Prostate gland (tissue), 2 donors: Measurements from ENCODE around the gene SAMD4A. TPM values are rescaled to one million over a fixed set of nuclear protein-coding genes. Genes with fewer than 3 reads are reported as not detected.

Experiments used
- DNase-seq: peaks from one replicate; pipeline ENCODE4 v3.0.0-alpha.2; 2019; ENCODE audit warnings: low spot score
- H3K27ac ChIP-seq, 2 donors: fragments of 200-600 bp; sonication (generic); 2 replicates each; pipeline ENCODE4 v1.5.1; 2017 to 2019
- H3K27me3 ChIP-seq: fragments of 200-600 bp; sonication (generic); replicated peaks from 2 replicates; pipeline ENCODE4 v1.5.1; 2019; ENCODE audit not compliant: insufficient read depth
- H3K36me3 ChIP-seq, 2 donors: fragments of 200-600 bp; sonication (generic); 1 replicate in 1 of 2; 2 replicates in 1 of 2; pipeline versions ENCODE4 v1.5.1 to v1.8.1; 2017 to 2019
- H3K4me1 ChIP-seq: fragments of 200-600 bp; sonication (generic); replicated peaks from 2 replicates; pipeline ENCODE4 v1.5.1; 2019
- H3K4me3 ChIP-seq, 2 donors: fragments of 200-600 bp; sonication (generic); 2 replicates each; pipeline ENCODE4 v1.5.1; 2017 to 2019
- H3K9me3 ChIP-seq: fragments of 200-600 bp; sonication (generic); 2 replicates; pipeline ENCODE4 v1.5.1; 2017
- CTCF ChIP-seq, 4 experiments: fragments of 200-600 bp in 2 of 4; fragments of 450-650 bp in 2 of 4; sonication (generic) in 2 of 4; IDR thresholded peaks; 1 replicate in 3 of 4; 2 replicates in 1 of 4; pipeline ENCODE4 v1.5.1; 2016 to 2019; ENCODE audit warnings: antibody characterized with exemption in 4 of 4, mild to moderate bottlenecking in 2 of 4, moderate library complexity in 2 of 4
- POLR2A ChIP-seq: fragments of 450-650 bp; IDR thresholded peaks from one replicate; pipeline ENCODE4 v1.6.1; 2016; ENCODE audit warnings: antibody characterized with exemption, mild to moderate bottlenecking
- POLR2AphosphoS5 ChIP-seq: sonication (generic); formaldehyde crosslinking; IDR thresholded peaks from one replicate; pipeline ENCODE4 v1.6.1; 2017; ENCODE audit warnings: antibody characterized with exemption
- WGBS: methylation state at CpG from one replicate; pipeline ENCODE4 v1.1.5; 2018; 5-methylcytosine and 5-hydroxymethylcytosine counted together
- intact Hi-C: fragments of 100-400 bp; cut with DNase I; formaldehyde crosslinking; loops from one replicate; pipeline ENCODE4 v1.14.2; 2022
- total RNA-seq, 2 donors: library from RNA; depleted of rRNA; stranded (reverse); fragments of >200 nt; gene quantifications; one replicate each; pipeline ENCODE4 v1.1.0, GENCODE V29; 2016

The SAMD4A gene
- total RNA-seq, 2 donors from 2014 or later = 18.1 to 38.5 TPM

DNA sequence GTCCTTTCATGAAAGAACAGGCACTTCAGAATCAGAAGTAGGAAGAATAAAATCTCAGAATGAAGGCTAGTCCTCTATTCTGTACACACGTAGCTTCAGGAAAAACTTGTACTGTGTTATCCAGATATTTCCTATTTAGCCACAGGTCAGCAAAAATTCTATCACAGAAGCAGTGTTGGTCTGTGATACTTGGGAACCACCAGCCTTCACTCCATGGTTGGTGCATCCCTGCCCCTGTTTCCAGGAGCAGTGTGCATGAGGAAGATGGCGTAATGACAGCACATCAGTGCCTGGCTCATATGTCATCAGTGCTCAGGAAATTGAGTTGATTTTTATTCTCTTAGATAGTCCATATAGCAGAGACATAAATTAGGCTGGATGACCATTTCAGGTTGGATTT is 87.7 kb downstream of the SAMD4A start:
- Histone ChIP-seq H3K4me1 (no peaks in the 10 kb centered on the region), H3K27ac (no peak overlapping the region), H3K27me3 (no peaks in the 10 kb centered on the region), H3K4me3 (no peak overlapping the region), H3K9me3 (no peaks in the 10 kb centered on the region), H3K36me3 (no peaks in the 10 kb centered on the region)
- TF ChIP-seq POLR2A (no peak), POLR2AphosphoS5 (no peak), CTCF (IDR thresholded peaks at IDR 0.05) (no peak)
- intact Hi-C loops = no loop called here
- 93% methylated on average over 2 of the region's 2 CpGs for WGBS
- DNase-seq = no peak

DNA sequence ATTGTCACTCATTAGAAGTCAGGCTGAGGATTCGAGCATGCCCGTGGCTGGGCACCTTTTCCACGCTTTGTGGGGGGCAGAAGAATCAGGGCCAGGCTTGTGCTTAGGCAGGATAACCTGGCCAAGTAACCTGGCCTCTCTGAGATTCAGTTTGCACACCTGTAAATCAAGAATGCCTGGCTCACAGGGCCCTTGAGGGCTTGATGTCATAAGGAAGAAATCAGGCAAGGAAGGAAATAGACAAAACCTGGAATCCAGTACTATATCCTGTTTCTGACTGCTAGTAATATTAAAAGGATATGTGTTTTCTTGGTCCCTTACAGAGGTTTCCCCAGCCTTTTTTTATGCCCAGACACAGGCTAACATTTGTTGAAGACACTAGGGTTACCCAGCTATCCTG is 91.9 kb downstream of the SAMD4A start:
- TF ChIP-seq CTCF (IDR thresholded peaks at IDR 0.05) (no peak), POLR2A (no peak), POLR2AphosphoS5 (no peak)
- no peaks in the 10 kb centered on the region for H3K36me3 ChIP-seq
- intact Hi-C loops = no loop called here
- H3K27me3 ChIP-seq = no peaks in the 10 kb centered on the region
- 92% methylated on average over 3 of the region's 3 CpGs for WGBS
- no peak for DNase-seq
- H3K9me3 ChIP-seq = no peaks in the 10 kb centered on the region
- H3K27ac ChIP-seq = no peak overlapping the region
- no peak overlapping the region for H3K4me3 ChIP-seq
- no peaks in the 10 kb centered on the region for H3K4me1 ChIP-seq

DNA sequence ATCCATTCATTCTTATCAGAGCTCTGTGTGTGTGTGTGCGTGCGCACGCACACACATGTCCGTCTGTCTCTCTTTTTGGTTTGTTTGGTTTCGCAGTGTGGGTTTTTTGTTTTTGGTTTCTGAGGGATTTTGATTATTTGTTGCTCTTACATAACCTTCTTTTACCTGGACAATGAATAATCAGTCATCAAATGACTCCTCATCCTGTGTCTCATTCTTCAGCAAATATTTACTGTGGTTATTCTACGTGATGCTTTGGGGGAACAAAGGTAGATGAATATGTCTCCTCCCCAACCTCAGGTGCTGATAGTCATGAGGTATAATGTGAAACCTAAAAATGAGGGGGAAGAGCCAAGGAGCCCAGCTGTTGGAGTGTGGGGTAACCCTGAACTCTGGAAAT is 92.4 kb downstream of the SAMD4A start:
- no peaks in the 10 kb centered on the region for H3K27me3 ChIP-seq
- H3K9me3 ChIP-seq = no peaks in the 10 kb centered on the region
- no peak for DNase-seq
- no peaks in the 10 kb centered on the region for H3K4me1 ChIP-seq
- H3K4me3 ChIP-seq = no peak overlapping the region
- intact Hi-C loops = no loop called here
- WGBS = 77% methylated on average over 6 of the region's 6 CpGs
- no peak for TF ChIP-seq POLR2AphosphoS5
- no peak for TF ChIP-seq POLR2A
- no peak for TF ChIP-seq CTCF (IDR thresholded peaks at IDR 0.05)
- H3K27ac ChIP-seq = no peak overlapping the region
- H3K36me3 ChIP-seq = no peaks in the 10 kb centered on the region

- no peaks in the 10 kb centered on the region for H3K27me3 ChIP-seq
- intact Hi-C loops = no loop called here
- TF ChIP-seq POLR2A (no peak), CTCF (IDR thresholded peaks at IDR 0.05) (no peak), POLR2AphosphoS5 (no peak)
- no peaks in the 10 kb centered on the region for H3K4me1 ChIP-seq
- H3K4me3 ChIP-seq = no peak overlapping the region
- no peaks in the 10 kb centered on the region for H3K9me3 ChIP-seq
- WGBS = 83% methylated on average over 4 of the region's 4 CpGs
- H3K36me3 ChIP-seq = no peaks in the 10 kb centered on the region
- H3K27ac ChIP-seq = no peak overlapping the region
- DNase-seq = no peak
These were observed 93.7 kb downstream of the SAMD4A start for GRCh38 chr14:54660604-54661111.

GRCh38 chr14:54662491-54663133 is 95.7 kb downstream of the SAMD4A start:
- no peak for DNase-seq
- no peaks in the 10 kb centered on the region for H3K36me3 ChIP-seq
- H3K4me1 ChIP-seq = no peaks in the 10 kb centered on the region
- H3K4me3 ChIP-seq = no peak overlapping the region
- no peak overlapping the region for H3K27ac ChIP-seq
- intact Hi-C loops = no loop called here
- TF ChIP-seq POLR2A (no peak), CTCF (IDR thresholded peaks at IDR 0.05) (no peak), POLR2AphosphoS5 (no peak)
- H3K27me3 ChIP-seq = no peaks in the 10 kb centered on the region
- WGBS = 88% methylated on average over 7 of the region's 7 CpGs
- no peaks in the 10 kb centered on the region for H3K9me3 ChIP-seq
